Ectodermal cell (in vitro differentiated cells): ENCODE measurements around the gene MGAT4A.
"Not testable (repeated sequence)": the region's sequence is repeated elsewhere in the genome, so short reads cannot be mapped to it uniquely, and the experiment has no call there.

Source experiments
- H3K27ac ChIP-seq: 2 replicates; pipeline ENCODE4 v1.7.0; 2013; ENCODE audit warnings: mild to moderate bottlenecking, low read depth, low read length; ENCODE audit not compliant: insufficient read depth, poor library complexity, severe bottlenecking
- H3K27me3 ChIP-seq: 2 replicates; pipeline ENCODE4 v1.7.0; 2013; ENCODE audit warnings: mild to moderate bottlenecking, low read length; ENCODE audit not compliant: insufficient read depth, control insufficient read depth, poor library complexity, severe bottlenecking
- H3K36me3 ChIP-seq: one replicate; pipeline ENCODE4 v1.7.0; 2013; ENCODE audit warnings: low read length; ENCODE audit not compliant: control insufficient read depth, insufficient read depth
- H3K4me1 ChIP-seq: one replicate; pipeline ENCODE4 v1.7.0; 2013; ENCODE audit warnings: low read length; ENCODE audit not compliant: control insufficient read depth, insufficient read depth
- H3K4me3 ChIP-seq: 2 replicates; pipeline ENCODE4 v1.7.0; 2013; ENCODE audit warnings: low read depth, low read length, control low read depth; ENCODE audit not compliant: insufficient read depth
- H3K9me3 ChIP-seq: 2 replicates; pipeline ENCODE4 v1.7.0; 2013; ENCODE audit warnings: mild to moderate bottlenecking, low read length, moderate library complexity; ENCODE audit not compliant: control insufficient read depth
- WGBS, 2 experiments: methylation state at CpG; one replicate each; pipeline ENCODE4 v1.1.7; 2013; ENCODE audit warnings: missing lambda C conversion rate in 2 of 2; 5-methylcytosine and 5-hydroxymethylcytosine counted together

Gene MGAT4A

DNA sequence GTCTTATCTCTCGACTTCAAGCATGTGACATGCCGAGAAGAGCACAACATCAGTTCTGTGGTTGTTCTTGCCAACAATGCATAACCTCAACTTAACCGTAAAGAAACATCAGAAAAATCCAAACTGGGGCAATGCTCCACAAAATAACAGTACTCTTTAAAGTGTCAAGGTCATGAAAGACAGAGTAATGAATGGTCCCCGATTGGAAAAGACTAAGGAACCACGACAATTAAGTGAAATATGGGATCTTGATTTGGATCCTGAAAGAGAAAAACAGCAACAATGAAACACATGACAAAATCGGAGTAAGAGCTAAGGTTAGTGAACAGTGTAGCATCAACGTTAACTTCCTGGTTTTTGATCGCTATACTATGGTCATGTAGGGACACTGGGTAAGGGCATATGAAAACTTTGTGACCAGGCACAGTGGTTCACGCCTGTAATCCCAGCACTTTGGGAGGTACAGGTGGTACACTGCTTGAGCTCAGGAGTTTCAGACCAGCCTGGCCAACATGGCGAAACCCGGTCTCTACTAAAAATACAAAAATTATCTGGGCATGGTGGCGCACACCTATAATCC, 67.3 kb downstream of the MGAT4A start:
- Histone ChIP-seq H3K9me3 (no peaks in the 10 kb centered on the region), H3K27ac (no peak overlapping the region), H3K4me3 (no peak overlapping the region), H3K27me3 (no peaks in the 10 kb centered on the region), H3K36me3 (no peaks in the 10 kb centered on the region), H3K4me1 (no peaks in the 10 kb centered on the region)
- 93 to 95% methylated on average over 12 of the region's 12 CpGs for WGBS, 2 experiments

DNA sequence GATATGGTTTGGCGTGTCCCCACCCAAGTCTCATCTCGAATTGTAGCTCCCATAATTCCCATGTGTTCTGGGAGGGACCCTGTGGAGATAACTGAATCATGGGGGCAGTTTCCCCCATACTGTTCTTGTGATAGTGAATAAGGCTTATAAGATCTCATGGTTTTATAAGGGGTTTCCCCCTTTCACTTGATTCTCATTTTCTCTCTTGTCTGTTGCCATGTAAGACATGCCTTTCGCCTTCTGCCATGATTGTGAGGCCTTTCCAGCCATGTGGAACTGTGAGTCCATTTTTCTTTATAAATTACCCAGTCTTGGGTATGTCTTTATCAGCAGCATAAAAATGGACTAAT, 71.5 kb downstream of the MGAT4A start:
- not testable (repeated sequence) for H3K4me1 ChIP-seq, H3K9me3 ChIP-seq, H3K4me3 ChIP-seq, H3K27ac ChIP-seq, H3K27me3 ChIP-seq, H3K36me3 ChIP-seq
- 86 to 94% methylated on average over 3 of the region's 3 CpGs for WGBS, 2 experiments

DNA sequence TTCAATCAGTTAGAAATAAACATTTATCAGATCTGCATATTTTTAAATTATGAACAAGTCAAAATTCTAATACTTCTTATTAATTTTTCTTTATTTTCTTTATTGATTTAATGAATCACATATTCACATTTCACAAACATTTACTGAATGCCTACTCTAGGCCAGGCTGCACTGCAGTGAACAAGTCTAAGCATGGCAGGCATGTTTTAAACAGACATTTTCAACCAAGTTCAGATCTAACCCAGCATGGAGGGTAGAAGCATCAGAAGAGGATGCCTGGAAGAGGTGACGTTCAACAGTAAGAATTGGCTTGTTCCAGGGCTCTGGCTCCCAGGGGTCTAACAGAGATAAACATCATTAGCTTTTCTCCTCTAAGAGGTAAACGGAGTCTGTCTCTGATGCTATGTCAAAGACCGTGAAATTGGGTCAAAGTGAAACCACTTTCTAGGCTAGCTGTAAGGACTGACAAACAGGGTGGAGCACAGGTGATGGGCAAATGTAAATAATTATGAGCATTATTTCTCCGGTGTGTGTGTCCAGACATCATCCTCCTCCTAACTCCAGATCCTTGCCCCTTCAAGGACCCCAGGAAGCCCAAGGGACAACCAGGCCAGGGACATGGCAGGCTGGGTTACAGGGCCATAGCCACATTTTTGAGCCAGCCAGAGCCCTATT, 72.0 kb downstream of the MGAT4A start:
- Histone ChIP-seq H3K9me3 (no peaks in the 10 kb centered on the region), H3K27ac (no peak overlapping the region), H3K27me3 (no peaks in the 10 kb centered on the region), H3K4me1 (no peaks in the 10 kb centered on the region), H3K36me3 (no peaks in the 10 kb centered on the region), H3K4me3 (no peak overlapping the region)
- 90 to 94% methylated on average over 4 of the region's 4 CpGs for WGBS, 2 experiments

DNA sequence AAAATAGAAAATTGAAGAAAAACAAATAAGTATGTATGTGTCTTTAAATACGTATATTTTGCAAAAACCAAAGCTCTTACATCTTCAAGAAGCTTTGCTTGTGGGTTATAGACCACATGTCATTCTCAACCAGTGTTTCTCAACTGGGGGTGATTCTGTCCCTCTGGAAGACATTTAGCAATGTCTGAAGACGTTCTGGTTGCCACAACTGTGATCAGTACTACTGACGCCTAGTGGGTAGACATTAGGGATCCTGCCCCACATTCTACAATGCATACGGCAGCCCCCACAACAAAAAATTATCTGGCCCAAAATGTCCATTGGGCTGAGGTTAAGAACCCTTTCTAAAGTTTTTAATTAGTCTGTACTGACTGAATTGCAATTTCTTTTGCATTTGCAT, 74.1 kb downstream of the MGAT4A start:
- Histone ChIP-seq H3K4me1 (no peaks in the 10 kb centered on the region), H3K36me3 (no peaks in the 10 kb centered on the region), H3K27ac (no peak overlapping the region), H3K9me3 (no peaks in the 10 kb centered on the region), H3K27me3 (no peaks in the 10 kb centered on the region), H3K4me3 (no peak overlapping the region)
- 89 to 92% methylated on average over 4 of the region's 4 CpGs for WGBS, 2 experiments

DNA sequence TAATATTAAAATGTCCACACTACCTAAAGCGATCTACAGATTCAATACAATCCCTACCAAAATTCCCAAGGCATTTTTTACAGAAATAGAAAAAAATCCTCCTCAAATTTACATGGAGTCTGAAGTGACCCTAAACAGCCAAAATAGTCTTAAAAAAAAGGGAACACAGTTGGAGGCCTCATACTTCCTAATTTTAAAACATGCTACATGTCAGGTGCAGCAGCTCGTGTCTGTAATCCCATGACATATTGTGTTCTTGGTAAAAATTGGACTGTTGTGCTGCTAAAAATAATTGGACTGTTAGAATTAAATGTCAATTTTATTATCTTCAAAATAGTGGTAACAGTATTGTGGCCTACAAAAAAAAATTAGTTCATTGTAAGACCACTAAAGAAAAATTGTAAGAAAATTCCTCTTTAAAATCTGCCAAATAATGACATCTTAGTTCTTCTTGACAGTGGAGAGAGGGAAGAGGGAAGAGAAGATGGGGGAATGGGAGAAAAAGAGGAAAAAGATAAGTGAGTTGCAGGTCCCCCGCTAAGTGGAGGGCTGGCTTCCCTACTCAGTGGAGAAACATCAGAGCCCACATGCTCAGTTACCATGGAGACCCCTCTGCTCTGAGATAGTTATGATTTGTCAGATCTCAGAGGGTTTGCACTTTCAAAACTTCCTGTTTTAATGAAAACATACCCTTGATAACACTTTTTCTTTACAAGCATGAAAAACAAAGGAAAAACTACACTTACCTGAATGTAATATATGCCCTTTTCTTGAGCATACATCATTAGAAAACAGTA, 76.0 kb downstream of the MGAT4A start:
- no peak overlapping the region for H3K27ac ChIP-seq
- no peaks in the 10 kb centered on the region for H3K4me1 ChIP-seq
- H3K27me3 ChIP-seq = no peaks in the 10 kb centered on the region
- no peaks in the 10 kb centered on the region for H3K9me3 ChIP-seq
- no peak overlapping the region for H3K4me3 ChIP-seq
- no peaks in the 10 kb centered on the region for H3K36me3 ChIP-seq
- WGBS, 2 experiments = 95% methylated on average over 3 of the region's 3 CpGs

DNA sequence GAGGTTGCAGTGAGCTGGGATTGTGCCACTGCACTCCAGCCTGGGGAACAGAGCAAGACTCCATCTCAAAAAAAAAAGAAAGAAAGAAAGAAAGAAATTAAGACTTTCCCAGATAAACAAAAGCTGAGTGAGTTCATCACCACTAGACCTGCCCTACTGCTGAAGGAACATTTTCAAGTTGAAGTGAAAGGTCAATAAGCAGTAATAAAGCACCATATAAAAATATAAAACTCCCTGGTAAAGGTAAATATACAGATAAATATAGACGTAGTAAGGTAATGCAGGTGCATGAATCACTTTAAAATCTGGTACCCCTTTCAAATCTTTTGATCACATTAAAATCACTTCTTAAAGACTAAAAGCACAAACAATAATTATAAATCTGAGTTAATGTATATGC, 79.9 kb downstream of the MGAT4A start:
- no CpG with 5 or more reads among the region's 1 CpG for WGBS, 2 experiments

DNA sequence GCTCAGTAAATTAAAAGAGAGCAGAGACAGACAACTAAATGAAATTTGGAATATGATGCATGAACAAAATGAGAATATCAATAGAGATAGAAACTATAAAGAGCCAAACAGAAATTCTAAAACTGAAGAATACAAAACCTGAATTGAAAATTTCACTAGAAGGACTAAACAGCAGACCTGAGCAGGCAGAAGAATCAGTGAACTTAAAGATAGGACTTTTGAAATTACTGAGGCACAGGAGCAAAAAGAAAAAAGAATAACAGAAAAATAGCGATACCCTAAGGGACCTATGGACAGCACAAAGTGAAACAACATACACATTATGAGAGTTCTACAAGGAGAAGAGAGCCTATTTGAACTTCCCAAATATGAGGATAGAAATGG, 80.9 kb downstream of the MGAT4A start:
- H3K4me3 ChIP-seq = no peak overlapping the region
- no peaks in the 10 kb centered on the region for H3K36me3 ChIP-seq
- WGBS, 2 experiments = 80% methylated on average over 1 of the region's 1 CpG; no CpG with 5 or more reads in 1 of the 2 experiments
- no peaks in the 10 kb centered on the region for H3K9me3 ChIP-seq
- no peak overlapping the region for H3K27ac ChIP-seq
- no peaks in the 10 kb centered on the region for H3K27me3 ChIP-seq
- no peaks in the 10 kb centered on the region for H3K4me1 ChIP-seq

More for the DNA sequence above, 79.9 kb downstream of the MGAT4A start:
- Histone ChIP-seq H3K27me3 (no peaks in the 10 kb centered on the region), H3K36me3 (no peaks in the 10 kb centered on the region), H3K9me3 (no peaks in the 10 kb centered on the region), H3K4me3 (no peak overlapping the region), H3K4me1 (no peaks in the 10 kb centered on the region), H3K27ac (no peak overlapping the region)

DNA sequence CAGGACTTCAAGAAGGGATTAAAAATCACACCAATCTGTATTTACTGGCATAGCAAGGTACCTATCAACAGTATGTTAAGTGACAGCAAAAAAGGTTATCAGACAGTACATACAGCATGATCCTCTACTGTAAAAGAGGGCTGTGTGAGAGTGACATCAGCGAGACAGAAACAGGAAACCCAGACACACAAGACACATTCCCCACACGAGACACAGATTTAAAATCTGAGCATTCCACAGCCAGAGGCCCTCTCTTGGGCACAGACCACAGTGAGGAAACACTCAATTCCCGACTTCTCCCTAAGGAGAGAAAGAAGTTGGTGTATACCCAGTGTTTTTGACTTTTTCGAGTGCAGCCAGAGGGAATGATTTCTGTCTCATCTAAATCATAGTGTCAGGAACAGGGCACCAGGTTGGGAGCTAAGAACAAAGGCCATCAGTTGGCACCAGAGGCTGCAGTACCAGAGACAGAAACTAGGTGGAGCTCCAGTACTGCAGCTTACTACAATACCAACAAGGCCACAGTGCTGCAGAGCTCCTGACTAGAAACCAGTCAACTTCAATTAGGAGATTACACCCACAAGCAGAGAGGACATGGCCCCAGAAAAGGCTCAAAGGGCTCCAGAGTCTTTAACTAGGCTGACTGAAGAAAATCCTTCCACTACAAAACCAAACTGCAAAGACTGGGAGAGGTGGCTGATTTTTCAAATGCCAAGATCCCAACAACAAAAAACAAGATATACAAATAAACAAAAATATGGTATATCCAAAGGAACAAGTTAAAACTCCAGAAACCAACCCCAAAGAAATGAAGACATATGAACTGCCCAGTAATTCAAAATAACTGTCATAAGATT, 81.6 kb downstream of the MGAT4A start:
- Histone ChIP-seq H3K4me1 (no peaks in the 10 kb centered on the region), H3K4me3 (no peak overlapping the region), H3K36me3 (no peaks in the 10 kb centered on the region), H3K9me3 (no peaks in the 10 kb centered on the region), H3K27me3 (no peaks in the 10 kb centered on the region), H3K27ac (no peak overlapping the region)
- WGBS, 2 experiments = 45 to 51% methylated on average over 4 of the region's 4 CpGs

DNA sequence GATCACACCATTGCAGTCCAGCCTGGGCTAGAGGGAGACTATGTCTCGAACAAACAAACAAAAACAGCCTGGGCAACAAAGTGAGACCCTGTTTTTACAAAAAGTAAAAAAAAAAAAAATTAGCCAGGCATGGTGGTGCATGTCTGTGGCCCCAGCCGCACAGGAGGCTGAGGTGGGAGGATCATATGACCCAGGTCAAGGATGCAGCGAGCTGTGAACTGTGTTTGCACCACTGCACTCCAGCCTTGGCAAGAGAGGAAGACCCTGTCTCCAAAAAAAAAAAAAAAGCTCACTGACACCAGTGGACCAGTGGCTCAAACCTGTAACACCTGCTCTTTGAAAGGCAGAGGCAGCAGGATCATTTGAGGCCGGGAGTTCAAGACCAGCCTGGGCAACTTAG, 82.5 kb downstream of the MGAT4A start:
- WGBS, 2 experiments = 89 to 94% methylated on average over 4 of the region's 4 CpGs

DNA sequence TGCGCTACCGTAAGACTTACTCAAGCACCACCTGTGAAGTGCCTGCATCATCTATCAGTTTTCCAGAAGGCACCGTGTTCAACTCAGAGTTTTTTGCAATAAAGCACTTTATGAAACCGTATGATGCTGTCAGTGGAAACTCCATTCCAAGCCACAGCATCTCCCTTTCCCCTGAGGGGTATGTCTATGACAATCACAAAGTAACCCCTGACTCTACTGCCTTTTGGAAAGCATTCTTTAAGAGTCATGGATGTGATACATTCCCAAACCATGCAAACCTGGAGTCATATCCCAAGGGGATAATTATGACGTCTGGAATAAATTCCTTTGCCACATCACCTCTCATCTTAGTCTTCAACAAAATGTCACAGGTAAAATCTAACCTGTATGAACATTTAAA, 83.3 kb downstream of the MGAT4A start:
- whole genome bisulfite sequencing, 2 experiments = 83 to 86% methylated on average over 5 of the region's 5 CpGs
- H3K27ac ChIP-seq = no peak overlapping the region
- H3K36me3 ChIP-seq = no peaks in the 10 kb centered on the region
- H3K9me3 ChIP-seq = no peaks in the 10 kb centered on the region
- no peak overlapping the region for H3K4me3 ChIP-seq
- H3K27me3 ChIP-seq = no peaks in the 10 kb centered on the region
- H3K4me1 ChIP-seq = no peaks in the 10 kb centered on the region

More for the DNA sequence above, 82.5 kb downstream of the MGAT4A start:
- Histone ChIP-seq H3K36me3 (no peaks in the 10 kb centered on the region), H3K4me1 (no peaks in the 10 kb centered on the region), H3K9me3 (no peaks in the 10 kb centered on the region), H3K4me3 (no peak overlapping the region), H3K27me3 (no peaks in the 10 kb centered on the region), H3K27ac (no peak overlapping the region)
